H1 (cell line): Measurements from ENCODE around the gene TMEM14C. TPM values are rescaled to one million over a fixed set of nuclear protein-coding genes. Genes with fewer than 3 reads are reported as not detected.

Experiments
- KDM1A ChIP-seq: fragments of 200-600, 300-600 bp; sonication (generic); IDR thresholded peaks from 2 replicates; pipeline ENCODE4 v1.7.1; 2016; ENCODE audit warnings: mild to moderate bottlenecking, low read length, borderline replicate concordance
- TAF7 ChIP-seq: optimal IDR thresholded peaks from 2 replicates; pipeline ENCODE3; 2011; ENCODE audit warnings: low read depth, mild to moderate bottlenecking, inconsistent platforms, low read length, moderate library complexity, borderline replicate concordance
- polyA plus RNA-seq, 7 experiments: library from polyadenylated mRNA; depleted of rRNA in 3 of 7; stranded (reverse) in 5 of 7; unstranded in 2 of 7; fragments of >200 nt in 5 of 7; fragments of 200-250 nt in 2 of 7; gene quantifications; 1 replicate in 5 of 7; 2 replicates in 1 of 7; 4 replicates in 1 of 7; pipeline versions ENCODE4 v1.2.1 to v1.2.3, GENCODE V29; 2011 to 2013; ENCODE audit warnings: missing spikeins in 2 of 7, mixed read lengths in 2 of 7
- total RNA-seq: library from RNA; stranded (reverse); fragmentation: NEBNext Ultra II Directional; extraction: Animal tissue kit (Norgen Biotek cat#: 25700); gene quantifications from 2 replicates; pipeline ENCODE4 v1.2.1, GENCODE V29; 2021

Gene TMEM14C
- total and polyA plus RNA-seq, 2 of the 8 experiments (the other 6 are each of a cell fraction or from before 2014, with no cell fraction given): 116 to 157 TPM

DNA sequence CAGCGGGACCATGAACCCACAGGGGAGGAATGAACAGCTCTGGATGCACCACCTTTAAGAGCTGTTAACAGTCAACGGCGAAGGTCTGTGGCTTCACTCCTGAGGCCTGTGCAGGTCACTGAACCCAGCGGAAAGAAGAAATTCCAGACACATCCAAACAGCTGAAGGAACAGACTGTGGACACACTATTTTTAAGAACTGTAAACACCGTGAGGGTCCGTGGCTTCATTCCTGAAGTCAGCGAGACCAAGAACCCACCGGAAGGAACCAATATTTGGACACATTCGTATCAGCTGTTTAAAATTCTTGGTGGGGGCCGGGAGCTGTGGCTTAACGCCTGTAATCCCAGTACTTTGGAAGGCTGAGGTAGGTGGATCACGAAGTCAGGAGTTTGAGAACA lies 19.4 kb downstream of the TMEM14C start (continued):
- TF ChIP-seq TAF7 (no peak), KDM1A (no peak)
